Right ventricle myocardium inferior (tissue), 1 donor: ENCODE data around the gene FAT2. TPM values are rescaled to one million over a fixed set of nuclear protein-coding genes. Genes with fewer than 3 reads are reported as not detected.
A peak's percentile ranks its signal among the peaks of the same experiment; 100 is the strongest.

Experiments
- ATAC-seq: fragments of 200-7000 bp; cut with Tn5 transposase; one replicate; pipeline ENCODE4 v1.9.1; 2020; ENCODE audit warnings: mild to moderate bottlenecking, moderate library complexity
- DNase-seq: peaks from one replicate; pipeline ENCODE4 v3.0.0; 2021; ENCODE audit errors: missing footprints
- intact Hi-C: fragments of 100-400 bp; cut with DNase I; formaldehyde crosslinking; loops from one replicate; pipeline ENCODE4 v1.11.0; 2022
- total RNA-seq: library from RNA; stranded (reverse); fragmentation: NEBNext Ultra II Directional; extraction: Animal tissue kit (Norgen Biotek cat#: 25700); gene quantifications from one replicate; pipeline ENCODE4 v1.2.1, GENCODE V29; 2021
- donor health status: DM: no; HTN: yes; CAD: no; lungs with severe emphysema.

Gene FAT2
- total RNA-seq, 1 donor from 2014 or later = not detected

DNA sequence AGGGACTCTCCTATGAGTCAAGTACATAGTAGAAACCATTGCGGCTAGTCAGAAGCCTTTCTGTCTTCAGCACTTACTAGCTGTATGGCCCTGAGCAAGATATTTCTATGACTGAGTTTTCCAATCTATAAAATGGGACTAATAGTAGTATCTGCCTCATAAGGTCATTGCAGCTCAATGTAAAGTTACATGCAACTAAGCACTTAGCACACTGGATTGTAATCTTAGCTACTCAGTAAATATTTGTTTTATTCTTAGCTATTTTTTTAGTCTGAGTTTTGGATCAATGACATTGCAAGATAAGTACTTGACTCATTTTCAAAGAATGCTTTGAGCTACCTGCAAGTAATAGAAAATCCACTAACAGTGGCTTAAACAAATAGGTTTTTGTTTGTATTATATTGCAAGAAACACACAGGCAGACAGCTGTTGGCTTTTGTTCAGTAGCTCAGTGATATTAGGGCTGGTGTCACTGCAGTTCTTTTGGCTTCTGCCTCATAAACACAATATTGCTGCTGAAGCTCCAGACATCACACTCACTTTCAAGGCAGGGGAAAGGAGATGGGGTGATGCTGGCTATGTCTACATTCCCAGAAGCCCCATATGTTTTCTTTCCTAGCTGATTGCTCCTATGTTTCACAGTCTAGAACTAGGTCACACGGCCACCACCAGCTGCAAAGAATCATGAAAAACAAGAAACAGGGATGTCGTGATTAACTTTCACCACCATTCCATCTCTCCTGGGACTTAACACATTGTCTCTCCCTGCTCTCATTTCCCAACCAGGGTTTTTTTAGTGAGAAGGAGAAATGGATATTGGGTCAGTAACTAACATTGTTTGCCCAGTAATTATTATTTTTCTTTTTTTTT is 26.9 kb upstream of the FAT2 start:
- no peak for ATAC-seq
- DNase-seq = no peak

DNA sequence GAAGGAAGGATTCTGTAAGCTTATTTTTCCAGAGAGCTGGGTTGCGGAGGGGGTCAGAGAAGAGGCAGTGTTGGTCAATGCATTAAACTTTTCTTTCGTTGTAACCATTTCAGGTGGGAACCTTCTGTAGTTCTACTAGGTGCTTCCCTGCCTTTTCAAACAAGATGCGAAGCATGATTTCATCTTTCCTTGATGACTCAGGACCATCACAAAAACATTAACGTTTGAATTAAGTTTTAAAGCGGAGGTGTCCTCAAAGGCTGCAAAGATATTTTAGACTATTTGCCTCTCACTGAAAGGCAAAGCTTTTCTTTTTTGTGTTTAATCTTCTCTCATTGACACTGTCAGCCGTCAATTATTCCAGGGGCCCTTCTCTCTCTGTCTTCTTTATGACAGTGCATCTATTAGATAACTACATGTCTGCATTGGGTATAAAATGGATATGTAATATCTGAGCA is 26.3 kb upstream of the FAT2 start:
- intact Hi-C loops = no loop called here
- ATAC-seq = no peak
- DNase-seq = no peak

More for the DNA sequence above, 26.9 kb upstream of the FAT2 start:
- intact Hi-C loops = no loop called here

DNA sequence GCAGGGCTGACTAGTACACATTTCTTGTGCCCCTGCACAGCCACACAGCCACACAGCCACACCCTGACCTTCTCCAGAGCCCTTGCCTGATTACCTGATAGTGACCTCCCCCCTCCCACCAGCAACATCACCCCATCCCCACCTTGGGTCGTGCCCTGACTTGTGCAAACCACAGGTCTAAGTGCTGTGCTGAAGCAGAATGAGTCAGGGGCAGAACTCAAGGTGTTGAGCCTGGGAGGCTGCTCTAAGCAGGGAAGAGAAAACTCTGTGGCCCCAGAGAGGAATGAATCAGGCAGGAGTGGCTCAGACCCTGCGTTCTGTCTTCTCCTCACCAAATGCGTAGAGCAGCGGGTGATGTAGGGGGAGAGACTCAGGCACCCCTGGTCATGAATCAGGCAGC is 24.3 kb upstream of the FAT2 start:
- ATAC-seq = no peak
- DNase-seq = no peak
- intact Hi-C loops = no loop called here

DNA sequence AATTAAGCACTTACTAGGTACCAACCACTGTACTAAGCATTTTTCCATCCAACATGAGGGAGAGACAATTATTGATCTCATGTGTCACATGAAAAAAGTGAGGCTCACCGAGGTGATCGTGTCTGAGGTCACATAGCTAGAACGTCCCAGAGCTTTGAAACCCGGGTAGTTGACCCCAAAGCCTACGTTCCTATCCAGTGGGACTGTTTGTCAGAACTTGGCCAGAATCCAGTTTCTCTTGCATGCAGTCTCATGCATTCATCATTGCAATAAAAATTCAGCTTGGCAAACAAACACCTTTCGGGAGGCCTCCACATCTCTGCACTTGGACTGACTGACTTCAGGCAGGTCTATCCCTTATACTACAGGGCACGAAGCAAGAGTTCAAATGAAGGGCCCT is 23.4 kb upstream of the FAT2 start:
- DNase-seq (no peak), ATAC-seq (no peak)
- intact Hi-C loops = no loop called here

DNA sequence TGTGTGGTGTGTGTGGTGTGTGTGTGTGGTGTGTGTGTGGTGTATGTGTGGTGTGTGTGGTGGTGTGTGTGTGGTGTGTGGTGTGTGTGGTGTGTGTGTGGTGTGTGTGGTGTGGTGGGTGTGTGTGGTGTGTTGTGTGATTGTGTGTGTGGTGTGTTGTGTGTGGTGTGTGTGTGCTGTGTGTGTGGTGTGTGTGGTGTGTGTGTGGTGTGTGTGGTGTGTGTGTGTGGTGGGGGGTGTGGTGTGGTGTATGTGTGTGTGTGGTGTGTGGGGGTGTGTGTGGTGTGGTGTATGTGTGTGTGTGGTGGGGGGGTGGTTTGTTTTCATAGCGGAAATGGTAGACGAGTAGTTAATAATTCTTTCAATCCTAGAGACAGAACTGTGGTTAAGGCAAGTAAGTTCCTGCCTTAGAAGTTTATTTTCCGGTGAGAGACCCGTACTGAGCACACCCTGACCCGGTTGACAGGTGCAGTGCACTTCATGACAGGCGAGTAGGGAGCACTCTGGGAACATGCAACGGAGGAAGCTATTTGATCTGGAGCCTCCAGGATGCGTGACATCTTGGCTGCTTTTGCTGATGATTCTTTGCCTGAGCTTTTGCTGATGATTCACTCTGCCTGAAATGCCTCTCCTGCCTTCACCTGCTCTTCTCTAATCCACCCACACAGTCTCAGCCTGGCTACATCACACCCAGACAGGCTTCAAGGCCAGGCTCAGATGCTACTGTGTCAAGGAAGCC is 21.7 kb upstream of the FAT2 start:
- intact Hi-C loops = no loop called here
- DNase-seq (no peak), ATAC-seq (no peak)

DNA sequence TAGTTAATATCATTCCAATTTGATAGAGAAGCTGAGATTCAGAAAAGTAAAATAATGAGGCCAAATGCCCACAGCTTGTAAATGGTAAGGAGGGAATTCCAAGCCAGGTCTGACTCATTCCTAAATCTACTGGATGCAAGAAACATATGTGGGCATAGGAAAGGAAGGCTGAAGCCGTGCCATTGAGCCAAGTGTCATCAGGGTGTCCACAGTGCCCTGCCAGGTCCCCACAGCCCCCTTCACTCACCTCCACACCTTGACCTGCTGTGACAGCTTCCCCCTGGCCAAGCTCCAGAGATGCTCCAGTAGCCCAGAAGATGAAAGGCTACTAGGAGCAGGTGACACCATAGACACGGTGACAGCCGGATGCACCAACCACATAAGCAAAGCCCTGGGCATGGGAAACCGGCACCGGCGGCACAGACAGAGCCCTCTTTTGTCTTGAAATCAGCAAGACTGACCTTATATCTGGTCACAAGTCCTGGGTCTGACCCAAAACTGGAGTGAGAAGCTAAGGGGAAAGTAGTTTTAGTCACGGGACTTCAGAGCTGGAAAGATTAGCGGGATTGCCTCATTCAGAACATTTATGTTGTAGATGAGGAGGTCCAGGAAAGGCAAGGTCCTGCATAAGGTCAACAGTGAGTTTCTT is 20.1 kb upstream of the FAT2 start:
- intact Hi-C loops = no loop called here
- DNase-seq (no peak), ATAC-seq (no peak)

DNA sequence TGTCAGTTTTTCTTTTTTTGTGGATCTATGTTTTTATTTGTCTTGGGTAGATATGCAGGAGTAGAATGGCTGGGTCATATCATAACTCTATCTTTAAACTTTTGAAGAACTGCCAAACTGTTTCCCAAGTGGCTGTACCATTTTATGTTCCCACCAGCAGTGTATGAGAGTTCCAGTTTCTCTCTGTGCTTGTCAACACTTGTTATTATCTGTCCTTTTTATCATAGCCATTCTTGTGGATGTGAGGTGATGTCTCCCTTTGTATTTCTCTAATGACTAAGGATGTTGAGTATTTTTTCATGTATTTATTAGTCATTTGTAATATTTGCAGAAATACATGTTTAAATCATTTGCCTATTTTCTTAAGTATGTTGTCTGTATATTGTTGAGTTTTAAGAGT is 17.4 kb upstream of the FAT2 start:
- ATAC-seq (no peak), DNase-seq (no peak)
- intact Hi-C loops = no loop called here

DNA sequence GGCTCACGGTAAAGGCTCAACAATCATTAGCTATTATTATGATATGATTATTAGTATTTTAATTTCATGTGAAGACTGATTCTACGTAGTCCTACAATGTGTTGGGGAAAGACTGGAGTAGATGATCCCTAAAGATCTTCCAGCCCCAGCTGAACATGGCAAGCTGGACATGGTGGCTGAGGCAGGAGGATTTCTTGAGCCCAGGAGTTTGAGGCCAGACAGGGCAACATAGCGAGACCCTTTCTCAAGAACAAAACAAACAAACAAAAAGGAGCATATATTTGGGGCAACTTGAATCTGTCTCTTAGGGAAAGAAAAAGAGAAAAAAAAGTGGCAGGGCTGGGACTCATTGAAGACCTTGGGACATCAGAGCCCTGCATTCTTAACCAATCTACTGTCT is 16.2 kb upstream of the FAT2 start:
- no peak for DNase-seq
- intact Hi-C loops = no loop called here
- ATAC-seq = no peak

DNA sequence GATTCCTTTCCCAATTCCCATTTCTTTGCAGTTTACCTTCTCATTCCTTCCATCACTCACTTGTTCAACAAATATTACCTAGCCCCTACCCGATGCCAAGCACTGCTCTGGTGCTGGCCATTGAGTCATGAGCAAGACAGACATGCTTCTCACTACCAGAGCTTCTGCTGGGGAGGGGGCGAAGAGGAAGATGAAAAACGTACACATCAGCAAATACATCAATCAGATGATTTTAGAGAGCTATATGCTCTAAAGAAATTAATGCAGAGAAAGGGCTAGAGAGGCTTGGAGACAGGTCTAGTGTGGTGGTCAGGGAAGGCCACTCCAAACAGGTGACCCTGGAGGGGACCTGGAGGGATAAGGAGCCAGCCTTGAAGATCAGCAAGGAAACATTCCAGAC is 14.4 kb upstream of the FAT2 start:
- ATAC-seq (no peak), DNase-seq (no peak)
- intact Hi-C loops = no loop called here

DNA sequence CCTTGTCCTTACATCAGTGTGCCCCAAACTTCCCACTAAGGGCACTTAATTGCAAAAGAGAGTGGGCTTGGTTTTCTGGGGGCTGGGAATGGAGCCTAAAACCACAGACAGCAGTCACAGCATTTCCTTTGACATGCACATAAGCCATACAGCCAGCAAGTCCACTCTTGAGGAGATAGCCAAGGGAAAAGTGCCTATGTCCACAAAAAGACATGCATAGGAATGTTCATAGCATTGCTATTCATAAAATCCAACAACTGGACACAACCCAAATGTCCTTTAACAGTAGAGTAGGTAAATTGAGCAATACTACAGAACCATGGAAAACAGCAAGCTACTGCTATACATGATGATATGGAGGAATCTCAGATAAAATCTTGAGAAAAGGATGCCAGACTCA is 11.7 kb upstream of the FAT2 start:
- no peak for ATAC-seq
- DNase-seq = no peak
- intact Hi-C loops = no loop called here

DNA sequence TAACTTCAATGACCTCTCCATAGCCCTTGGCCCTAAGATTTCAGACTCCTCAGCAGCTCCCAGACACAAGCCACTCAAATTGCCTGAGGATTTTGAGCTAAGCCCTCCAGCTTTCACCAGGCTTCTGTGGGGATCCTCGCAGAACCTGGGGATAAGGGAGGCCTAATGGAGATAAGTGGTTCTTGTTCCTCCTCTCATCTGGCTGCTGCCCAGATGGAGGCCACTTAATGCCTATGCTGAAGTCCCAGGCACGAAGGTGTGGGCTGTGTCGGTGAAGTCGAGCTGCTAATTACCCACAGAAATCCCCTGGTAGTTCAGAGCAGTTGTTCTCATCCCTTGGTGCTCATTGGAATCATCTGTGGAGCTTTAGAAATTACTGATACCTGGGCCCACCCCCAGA is 10.3 kb upstream of the FAT2 start:
- intact Hi-C loops = no loop called here
- DNase-seq = no peak
- no peak for ATAC-seq

DNA sequence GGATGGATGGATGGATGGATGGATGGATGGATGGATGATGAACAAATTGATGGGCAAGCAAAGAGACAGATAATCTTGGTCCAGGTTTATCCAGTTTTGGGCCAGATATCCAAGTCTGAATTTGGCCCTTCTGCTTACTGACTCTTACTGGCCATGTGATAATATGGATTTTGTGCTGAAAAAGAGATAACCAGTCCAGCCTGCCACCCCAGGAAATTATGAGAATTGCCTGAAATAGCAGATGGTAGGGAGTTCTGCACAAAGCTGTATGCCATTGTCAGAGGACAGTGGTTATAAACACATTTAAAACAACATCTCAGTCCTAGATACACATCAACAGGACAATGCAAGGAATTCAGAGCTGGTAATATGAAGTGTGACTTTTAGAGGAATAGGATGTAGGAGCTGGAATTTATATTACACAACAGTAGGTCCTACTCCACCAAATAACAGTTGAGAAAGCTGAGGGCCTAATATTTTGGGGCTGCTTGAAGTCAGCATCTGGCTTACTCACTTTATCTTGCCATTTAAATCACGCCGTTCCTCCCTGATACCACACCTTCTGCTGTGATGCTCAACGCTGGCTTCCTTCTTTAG is 9.0 kb upstream of the FAT2 start:
- ATAC-seq (no peak), DNase-seq (no peak)
- intact Hi-C loops = no loop called here

DNA sequence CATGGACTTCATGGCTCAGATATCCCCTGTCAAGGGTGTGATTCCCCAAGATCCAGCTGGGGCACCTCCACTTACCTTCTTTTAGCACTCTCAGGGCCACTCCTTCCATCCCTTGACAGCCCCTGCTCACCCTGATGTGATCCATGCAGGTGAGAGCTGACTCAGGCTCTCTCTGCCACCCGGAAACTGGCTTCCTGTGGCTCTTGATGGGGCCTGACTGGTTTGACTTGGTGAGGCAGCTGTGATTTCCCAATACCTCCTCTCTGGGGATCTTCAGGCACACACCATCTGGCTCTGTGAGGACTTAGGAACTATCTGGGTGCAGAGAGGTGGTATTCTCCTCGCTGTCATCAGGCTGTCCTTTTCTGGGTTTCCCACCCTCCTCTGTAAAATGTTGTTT is 7.9 kb upstream of the FAT2 start:
- no peak for DNase-seq
- intact Hi-C loops = no loop called here
- ATAC-seq = no peak

DNA sequence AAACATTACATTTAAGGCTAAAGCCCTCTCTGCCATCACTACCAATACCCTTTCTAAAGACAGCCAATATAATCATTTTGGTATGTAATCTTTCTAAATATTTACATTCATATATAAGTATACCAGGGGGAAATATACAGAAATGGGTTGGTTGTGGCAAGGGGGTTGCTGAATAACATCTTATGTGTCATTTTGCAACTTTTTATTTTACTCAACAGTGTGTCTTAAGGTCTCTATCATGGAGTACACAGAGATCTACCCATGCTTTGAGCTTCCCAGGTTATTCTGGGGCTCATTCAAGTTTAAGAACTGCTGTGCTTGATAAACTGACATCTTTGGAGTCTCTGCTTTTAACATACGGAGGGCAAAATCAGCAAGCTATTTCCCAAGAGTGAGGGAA is 7.4 kb upstream of the FAT2 start:
- no peak for DNase-seq
- ATAC-seq = no peak
- intact Hi-C loops = no loop called here

DNA sequence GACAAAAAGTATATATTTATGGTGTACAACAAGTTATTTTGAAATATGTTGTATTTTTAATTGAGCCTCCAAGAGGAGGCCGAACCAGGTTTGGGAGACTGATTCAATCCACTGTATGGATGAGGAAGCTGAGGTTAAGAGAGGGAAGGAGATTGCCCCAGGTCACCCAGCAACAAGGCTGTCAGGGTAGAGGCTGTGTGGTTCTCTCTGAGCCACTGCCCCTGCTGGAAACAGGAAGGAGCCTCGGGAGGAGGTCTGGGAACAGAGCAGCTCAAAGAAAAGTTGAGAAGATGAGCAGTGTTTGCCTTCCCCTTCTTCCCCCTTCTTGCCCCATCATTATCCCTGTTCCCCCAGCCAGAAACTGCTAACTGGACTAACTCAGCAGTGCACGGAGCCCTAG is 6.6 kb upstream of the FAT2 start:
- no peak for DNase-seq
- ATAC-seq = no peak
- intact Hi-C loops = no loop called here

DNA sequence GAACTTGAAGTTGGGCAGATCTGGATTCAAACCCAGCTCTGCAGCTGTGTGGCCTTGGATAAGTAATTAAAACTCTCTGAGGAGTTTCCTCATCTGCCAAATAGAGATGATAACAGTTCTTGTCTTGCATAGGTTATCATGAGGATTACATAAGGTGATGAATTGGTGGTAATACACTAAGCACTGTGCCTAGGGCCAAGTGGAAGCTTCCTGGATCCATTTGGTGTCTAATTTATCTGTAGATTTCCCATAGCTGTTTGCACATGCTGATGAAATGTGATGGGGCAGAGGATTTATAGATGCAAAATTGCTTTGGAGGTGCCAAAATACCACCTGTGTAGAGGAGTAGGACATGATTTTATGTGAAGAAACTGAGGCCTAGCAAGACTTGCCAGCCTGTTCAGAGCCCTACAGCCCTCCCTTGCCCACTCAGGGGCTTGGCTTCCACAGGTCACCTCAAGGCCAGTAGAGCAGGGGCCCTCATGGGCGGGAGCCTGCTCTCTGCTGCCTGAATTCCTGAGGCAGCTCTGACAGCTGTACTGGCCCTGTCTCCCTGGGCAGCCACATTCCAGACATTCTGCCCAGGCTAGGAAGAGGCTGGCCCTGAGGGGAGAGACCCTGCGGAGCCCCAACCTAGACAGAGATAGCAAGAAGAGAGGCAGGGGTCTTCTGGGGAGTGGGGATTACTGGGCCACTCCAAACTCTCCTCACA is 5.9 kb upstream of the FAT2 start:
- no peak for DNase-seq
- intact Hi-C loops = no loop called here
- peak; percentile 82 for ATAC-seq

DNA sequence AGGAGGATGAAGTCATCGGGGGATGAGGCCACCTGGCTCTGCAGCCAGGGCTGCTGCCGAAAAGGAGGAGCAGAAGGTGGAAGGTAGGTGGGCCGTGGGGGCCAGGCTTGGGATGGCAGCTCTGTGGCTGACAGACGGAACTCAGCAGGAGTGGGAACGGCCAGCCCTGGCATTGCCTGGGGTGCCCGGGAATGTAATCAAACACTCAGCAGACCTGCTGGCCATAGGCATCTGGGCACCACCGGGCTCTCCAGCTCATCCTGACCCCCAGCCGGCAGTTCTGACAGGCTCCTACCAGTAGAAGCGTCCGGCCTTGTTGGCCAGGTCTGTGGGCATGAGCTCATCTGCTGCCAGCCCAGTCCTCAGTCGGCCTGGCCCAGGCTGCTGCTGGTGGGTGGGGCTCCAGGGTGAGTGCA is 4.3 kb upstream of the FAT2 start:
- ATAC-seq (peak; percentile 47), DNase-seq (no peak)
- intact Hi-C loops = no loop called here

DNA sequence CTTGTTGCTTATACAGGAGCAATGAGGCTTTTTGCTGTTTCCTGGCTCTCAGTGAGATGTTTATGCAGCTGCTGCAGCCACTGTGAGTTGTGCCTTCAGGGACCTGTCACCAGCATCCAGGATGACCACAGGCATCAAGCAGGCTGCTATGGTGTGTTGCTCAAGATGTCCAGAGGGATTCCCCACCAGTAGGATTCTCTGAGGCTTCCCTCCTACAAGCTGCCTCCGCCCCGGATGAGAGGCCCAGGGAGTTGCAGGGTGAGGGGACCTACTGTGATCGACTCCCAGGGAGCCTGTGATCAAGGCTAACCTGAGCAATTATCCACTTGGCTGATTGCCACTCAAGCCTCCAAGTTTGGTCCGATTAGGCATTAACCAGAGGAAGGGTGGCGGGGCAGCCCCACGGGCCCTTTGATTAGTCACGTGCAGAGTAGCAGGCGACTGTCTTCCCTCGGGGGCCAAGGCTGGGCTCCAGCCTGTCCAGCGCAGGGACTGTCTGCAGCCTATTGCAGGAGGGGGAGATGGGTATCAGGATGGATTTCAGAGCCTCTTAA is 1.8 kb upstream of the FAT2 start:
- ATAC-seq (no peak), DNase-seq (no peak)
- intact Hi-C loops = no loop called here
